K562 (cell line): ENCODE measurements around the gene BCAR3. TPM values are rescaled to one million over a fixed set of nuclear protein-coding genes. Genes with fewer than 3 reads are reported as not detected.

Experiments used
- CHD7 ChIP-seq: fragments of 200-600 bp; sonication (generic); IDR thresholded peaks from one replicate; pipeline ENCODE4 v1.6.1; 2012; ENCODE audit warnings: mild to moderate bottlenecking, low read depth, low read length, inconsistent platforms
- MBD2 ChIP-seq: sonication (generic); IDR thresholded peaks from 2 replicates; pipeline ENCODE4 v1.6.1; 2016; ENCODE audit warnings: low read depth, borderline replicate concordance
- USF1 ChIP-seq: sonication (generic); formaldehyde crosslinking; IDR thresholded peaks from 2 replicates; pipeline ENCODE4 v1.9.0; 2022; ENCODE audit warnings: mild to moderate bottlenecking, missing genetic modification reagents
- polyA plus RNA-seq, 8 experiments: library from polyadenylated mRNA; depleted of rRNA in 4 of 8; stranded (reverse) in 5 of 8; unstranded in 3 of 8; fragments of >200 nt; fragmentation: Nextera tagmentation in 2 of 8; fragmentation: Illumina TruSeq in 1 of 8; extraction: Ambion mirVana in 2 of 8; extraction: Trizol in 1 of 8; gene quantifications; 2 replicates each; pipeline versions ENCODE4 v1.2.1 to v1.2.3, GENCODE V29; 2011 to 2014; ENCODE audit warnings: inconsistent platforms in 1 of 8, missing spikeins in 1 of 8
- total RNA-seq, 7 experiments: library from RNA; depleted of rRNA in 6 of 7; stranded (reverse); fragments of >200 nt in 6 of 7; fragmentation: Illumina TruSeq in 2 of 7; extraction: Trizol in 2 of 7; gene quantifications; 2 replicates each; pipeline versions ENCODE4 v1.2.1 to v1.2.3, GENCODE V29; 2011 to 2021; ENCODE audit warnings: low replicate concordance in 1 of 7

Gene BCAR3
- total and polyA plus RNA-seq, 9 of the 15 experiments (the other 6 are each of a cell fraction or from before 2014, with no cell fraction given) = 1.8 to 6.3 (median 3.8) TPM

GRCh38 chr1:93692983-93693591, 11.4 kb upstream of the BCAR3 start (continued):
- TF ChIP-seq CHD7 (no peak), MBD2 (no peak), USF1 (CRISPR knock-in tag) (0 out of 2 replicates have a peak, but pooled peaks have one; percentile 15)
- TF ChIP-seq, all 486 proteins: peak for 2
